Esophagus squamous epithelium (tissue), 4 donors: ENCODE results near the gene SCMH1.

Source experiments
- CTCF ChIP-seq, 6 experiments: fragments of 450-650 bp in 4 of 6; fragments of 200-600 bp in 2 of 6; sonication (generic) in 2 of 6; IDR thresholded peaks; one replicate each; pipeline ENCODE4 v1.5.1; 2016 to 2019; ENCODE audit warnings: antibody characterized with exemption in 6 of 6, mild to moderate bottlenecking in 4 of 6, moderate library complexity in 4 of 6
- POLR2A ChIP-seq, 4 donors: fragments of 450-650 bp; IDR thresholded peaks; one replicate each; pipeline ENCODE4 v1.6.1; 2017; ENCODE audit warnings: antibody characterized with exemption in 4 of 4, mild to moderate bottlenecking in 4 of 4, moderate library complexity in 3 of 4

GRCh38 chr1:41101076-41101475, 141.0 kb downstream of the SCMH1 start:
- TF ChIP-seq CTCF (IDR thresholded peaks at IDR 0.05) (no peak), POLR2A (IDR thresholded peaks at IDR 0.05) (no peak)
